ENCODE measurements around the gene CCDC124.

DNA sequence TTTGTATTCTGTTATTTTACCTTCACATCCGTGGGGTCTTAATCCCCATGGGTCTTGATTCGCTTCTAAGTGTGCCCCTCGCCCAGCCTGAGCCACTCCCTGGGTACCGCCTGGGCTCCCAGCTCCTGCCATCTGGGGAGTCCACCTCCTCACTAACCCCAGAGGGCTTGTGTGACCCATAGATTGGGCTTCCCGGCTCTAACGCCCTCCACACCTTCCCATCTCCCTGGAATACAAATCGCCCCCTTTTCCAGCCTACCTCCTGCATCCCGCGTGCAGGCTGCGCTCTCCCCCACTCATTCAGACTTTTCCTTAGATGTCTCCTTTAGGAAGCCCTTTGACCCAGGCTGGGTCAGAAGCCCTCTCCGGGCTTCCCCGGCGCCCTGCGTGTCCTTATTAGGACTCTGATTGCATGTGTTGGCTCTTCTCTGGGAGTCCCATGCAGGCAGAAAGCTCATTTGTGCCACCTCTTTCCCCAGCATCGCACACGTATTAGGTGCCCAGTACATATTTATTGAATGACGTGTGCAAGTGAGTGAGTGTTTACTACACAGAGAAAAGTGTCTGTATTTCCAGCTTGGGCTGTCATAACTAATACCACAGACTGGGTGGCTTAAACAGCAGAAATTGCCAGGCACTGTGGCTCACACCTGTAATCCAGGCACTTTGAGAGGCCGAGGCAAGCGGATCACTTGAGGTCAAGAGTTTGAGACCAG, 757 bp downstream of the CCDC124 start:
- TF ChIP-seq, protein P1, sequence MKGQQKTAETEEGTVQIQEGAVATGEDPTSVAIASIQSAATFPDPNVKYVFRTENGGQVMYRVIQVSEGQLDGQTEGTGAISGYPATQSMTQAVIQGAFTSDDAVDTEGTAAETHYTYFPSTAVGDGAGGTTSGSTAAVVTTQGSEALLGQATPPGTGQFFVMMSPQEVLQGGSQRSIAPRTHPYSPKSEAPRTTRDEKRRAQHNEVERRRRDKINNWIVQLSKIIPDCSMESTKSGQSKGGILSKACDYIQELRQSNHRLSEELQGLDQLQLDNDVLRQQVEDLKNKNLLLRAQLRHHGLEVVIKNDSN (IDR thresholded peaks at IDR 0.05; ENCODE audit: borderline replicate concordance, extremely low read length, insufficient read depth, low read depth, low read length), result no peak
- TF ChIP-seq RAD21 (IDR thresholded peaks at IDR 0.05; ENCODE audit: insufficient read depth, low read depth, low read length), result no peak
- no peak for TF ChIP-seq ZNF274 (IDR thresholded peaks at IDR 0.05; ENCODE audit: insufficient read depth, insufficient read length)
- TF ChIP-seq, protein P2, sequence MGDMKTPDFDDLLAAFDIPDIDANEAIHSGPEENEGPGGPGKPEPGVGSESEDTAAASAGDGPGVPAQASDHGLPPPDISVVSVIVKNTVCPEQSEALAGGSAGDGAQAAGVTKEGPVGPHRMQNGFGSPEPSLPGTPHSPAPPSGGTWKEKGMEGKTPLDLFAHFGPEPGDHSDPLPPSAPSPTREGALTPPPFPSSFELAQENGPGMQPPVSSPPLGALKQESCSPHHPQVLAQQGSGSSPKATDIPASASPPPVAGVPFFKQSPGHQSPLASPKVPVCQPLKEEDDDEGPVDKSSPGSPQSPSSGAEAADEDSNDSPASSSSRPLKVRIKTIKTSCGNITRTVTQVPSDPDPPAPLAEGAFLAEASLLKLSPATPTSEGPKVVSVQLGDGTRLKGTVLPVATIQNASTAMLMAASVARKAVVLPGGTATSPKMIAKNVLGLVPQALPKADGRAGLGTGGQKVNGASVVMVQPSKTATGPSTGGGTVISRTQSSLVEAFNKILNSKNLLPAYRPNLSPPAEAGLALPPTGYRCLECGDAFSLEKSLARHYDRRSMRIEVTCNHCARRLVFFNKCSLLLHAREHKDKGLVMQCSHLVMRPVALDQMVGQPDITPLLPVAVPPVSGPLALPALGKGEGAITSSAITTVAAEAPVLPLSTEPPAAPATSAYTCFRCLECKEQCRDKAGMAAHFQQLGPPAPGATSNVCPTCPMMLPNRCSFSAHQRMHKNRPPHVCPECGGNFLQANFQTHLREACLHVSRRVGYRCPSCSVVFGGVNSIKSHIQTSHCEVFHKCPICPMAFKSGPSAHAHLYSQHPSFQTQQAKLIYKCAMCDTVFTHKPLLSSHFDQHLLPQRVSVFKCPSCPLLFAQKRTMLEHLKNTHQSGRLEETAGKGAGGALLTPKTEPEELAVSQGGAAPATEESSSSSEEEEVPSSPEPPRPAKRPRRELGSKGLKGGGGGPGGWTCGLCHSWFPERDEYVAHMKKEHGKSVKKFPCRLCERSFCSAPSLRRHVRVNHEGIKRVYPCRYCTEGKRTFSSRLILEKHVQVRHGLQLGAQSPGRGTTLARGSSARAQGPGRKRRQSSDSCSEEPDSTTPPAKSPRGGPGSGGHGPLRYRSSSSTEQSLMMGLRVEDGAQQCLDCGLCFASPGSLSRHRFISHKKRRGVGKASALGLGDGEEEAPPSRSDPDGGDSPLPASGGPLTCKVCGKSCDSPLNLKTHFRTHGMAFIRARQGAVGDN (IDR thresholded peaks at IDR 0.05), result no peak
- TF ChIP-seq, protein P3, sequence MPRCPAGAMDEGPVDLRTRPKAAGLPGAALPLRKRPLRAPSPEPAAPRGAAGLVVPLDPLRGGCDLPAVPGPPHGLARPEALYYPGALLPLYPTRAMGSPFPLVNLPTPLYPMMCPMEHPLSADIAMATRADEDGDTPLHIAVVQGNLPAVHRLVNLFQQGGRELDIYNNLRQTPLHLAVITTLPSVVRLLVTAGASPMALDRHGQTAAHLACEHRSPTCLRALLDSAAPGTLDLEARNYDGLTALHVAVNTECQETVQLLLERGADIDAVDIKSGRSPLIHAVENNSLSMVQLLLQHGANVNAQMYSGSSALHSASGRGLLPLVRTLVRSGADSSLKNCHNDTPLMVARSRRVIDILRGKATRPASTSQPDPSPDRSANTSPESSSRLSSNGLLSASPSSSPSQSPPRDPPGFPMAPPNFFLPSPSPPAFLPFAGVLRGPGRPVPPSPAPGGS (IDR thresholded peaks at IDR 0.05; ENCODE audit: borderline replicate concordance, insufficient read depth, low read depth, low read length, poor library complexity, severe bottlenecking), result no peak
- TF ChIP-seq PAX8 (IDR thresholded peaks at IDR 0.05), result no peak
- TF ChIP-seq, protein P4, sequence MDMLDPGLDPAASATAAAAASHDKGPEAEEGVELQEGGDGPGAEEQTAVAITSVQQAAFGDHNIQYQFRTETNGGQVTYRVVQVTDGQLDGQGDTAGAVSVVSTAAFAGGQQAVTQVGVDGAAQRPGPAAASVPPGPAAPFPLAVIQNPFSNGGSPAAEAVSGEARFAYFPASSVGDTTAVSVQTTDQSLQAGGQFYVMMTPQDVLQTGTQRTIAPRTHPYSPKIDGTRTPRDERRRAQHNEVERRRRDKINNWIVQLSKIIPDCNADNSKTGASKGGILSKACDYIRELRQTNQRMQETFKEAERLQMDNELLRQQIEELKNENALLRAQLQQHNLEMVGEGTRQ (IDR thresholded peaks at IDR 0.05; ENCODE audit: borderline replicate concordance, low read depth, low read length), result no peak
- TF ChIP-seq POLR2A (IDR thresholded peaks at IDR 0.05; ENCODE audit: low read depth, low read length), result no peak
- no peak for TF ChIP-seq KDM1A (IDR thresholded peaks at IDR 0.05; ENCODE audit: borderline replicate concordance)
- TF ChIP-seq, protein P5, sequence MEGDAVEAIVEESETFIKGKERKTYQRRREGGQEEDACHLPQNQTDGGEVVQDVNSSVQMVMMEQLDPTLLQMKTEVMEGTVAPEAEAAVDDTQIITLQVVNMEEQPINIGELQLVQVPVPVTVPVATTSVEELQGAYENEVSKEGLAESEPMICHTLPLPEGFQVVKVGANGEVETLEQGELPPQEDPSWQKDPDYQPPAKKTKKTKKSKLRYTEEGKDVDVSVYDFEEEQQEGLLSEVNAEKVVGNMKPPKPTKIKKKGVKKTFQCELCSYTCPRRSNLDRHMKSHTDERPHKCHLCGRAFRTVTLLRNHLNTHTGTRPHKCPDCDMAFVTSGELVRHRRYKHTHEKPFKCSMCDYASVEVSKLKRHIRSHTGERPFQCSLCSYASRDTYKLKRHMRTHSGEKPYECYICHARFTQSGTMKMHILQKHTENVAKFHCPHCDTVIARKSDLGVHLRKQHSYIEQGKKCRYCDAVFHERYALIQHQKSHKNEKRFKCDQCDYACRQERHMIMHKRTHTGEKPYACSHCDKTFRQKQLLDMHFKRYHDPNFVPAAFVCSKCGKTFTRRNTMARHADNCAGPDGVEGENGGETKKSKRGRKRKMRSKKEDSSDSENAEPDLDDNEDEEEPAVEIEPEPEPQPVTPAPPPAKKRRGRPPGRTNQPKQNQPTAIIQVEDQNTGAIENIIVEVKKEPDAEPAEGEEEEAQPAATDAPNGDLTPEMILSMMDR (IDR thresholded peaks at IDR 0.05 in 2 of 3, conservative IDR thresholded peaks at IDR 0.05 in 1 of 3; ENCODE audit: control insufficient read depth in 2 of 3, extremely low read depth in 1 of 3, insufficient read depth in 1 of 3, low read depth in 3 of 3, low read length in 3 of 3), result no peak
- no peak for TF ChIP-seq HDAC2 (IDR thresholded peaks at IDR 0.05)
- TF ChIP-seq, protein P6, sequence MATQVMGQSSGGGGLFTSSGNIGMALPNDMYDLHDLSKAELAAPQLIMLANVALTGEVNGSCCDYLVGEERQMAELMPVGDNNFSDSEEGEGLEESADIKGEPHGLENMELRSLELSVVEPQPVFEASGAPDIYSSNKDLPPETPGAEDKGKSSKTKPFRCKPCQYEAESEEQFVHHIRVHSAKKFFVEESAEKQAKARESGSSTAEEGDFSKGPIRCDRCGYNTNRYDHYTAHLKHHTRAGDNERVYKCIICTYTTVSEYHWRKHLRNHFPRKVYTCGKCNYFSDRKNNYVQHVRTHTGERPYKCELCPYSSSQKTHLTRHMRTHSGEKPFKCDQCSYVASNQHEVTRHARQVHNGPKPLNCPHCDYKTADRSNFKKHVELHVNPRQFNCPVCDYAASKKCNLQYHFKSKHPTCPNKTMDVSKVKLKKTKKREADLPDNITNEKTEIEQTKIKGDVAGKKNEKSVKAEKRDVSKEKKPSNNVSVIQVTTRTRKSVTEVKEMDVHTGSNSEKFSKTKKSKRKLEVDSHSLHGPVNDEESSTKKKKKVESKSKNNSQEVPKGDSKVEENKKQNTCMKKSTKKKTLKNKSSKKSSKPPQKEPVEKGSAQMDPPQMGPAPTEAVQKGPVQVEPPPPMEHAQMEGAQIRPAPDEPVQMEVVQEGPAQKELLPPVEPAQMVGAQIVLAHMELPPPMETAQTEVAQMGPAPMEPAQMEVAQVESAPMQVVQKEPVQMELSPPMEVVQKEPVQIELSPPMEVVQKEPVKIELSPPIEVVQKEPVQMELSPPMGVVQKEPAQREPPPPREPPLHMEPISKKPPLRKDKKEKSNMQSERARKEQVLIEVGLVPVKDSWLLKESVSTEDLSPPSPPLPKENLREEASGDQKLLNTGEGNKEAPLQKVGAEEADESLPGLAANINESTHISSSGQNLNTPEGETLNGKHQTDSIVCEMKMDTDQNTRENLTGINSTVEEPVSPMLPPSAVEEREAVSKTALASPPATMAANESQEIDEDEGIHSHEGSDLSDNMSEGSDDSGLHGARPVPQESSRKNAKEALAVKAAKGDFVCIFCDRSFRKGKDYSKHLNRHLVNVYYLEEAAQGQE (IDR thresholded peaks at IDR 0.05; ENCODE audit: low read depth, low read length), result no peak
- no peak for TF ChIP-seq MYC (IDR thresholded peaks at IDR 0.05; ENCODE audit: insufficient read depth, insufficient read length, insufficient replicate concordance, low read length, severe bottlenecking)
